ENCODE results near the gene WIPF2.

The WIPF2 gene, protein sequence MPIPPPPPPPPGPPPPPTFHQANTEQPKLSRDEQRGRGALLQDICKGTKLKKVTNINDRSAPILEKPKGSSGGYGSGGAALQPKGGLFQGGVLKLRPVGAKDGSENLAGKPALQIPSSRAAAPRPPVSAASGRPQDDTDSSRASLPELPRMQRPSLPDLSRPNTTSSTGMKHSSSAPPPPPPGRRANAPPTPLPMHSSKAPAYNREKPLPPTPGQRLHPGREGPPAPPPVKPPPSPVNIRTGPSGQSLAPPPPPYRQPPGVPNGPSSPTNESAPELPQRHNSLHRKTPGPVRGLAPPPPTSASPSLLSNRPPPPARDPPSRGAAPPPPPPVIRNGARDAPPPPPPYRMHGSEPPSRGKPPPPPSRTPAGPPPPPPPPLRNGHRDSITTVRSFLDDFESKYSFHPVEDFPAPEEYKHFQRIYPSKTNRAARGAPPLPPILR

DNA sequence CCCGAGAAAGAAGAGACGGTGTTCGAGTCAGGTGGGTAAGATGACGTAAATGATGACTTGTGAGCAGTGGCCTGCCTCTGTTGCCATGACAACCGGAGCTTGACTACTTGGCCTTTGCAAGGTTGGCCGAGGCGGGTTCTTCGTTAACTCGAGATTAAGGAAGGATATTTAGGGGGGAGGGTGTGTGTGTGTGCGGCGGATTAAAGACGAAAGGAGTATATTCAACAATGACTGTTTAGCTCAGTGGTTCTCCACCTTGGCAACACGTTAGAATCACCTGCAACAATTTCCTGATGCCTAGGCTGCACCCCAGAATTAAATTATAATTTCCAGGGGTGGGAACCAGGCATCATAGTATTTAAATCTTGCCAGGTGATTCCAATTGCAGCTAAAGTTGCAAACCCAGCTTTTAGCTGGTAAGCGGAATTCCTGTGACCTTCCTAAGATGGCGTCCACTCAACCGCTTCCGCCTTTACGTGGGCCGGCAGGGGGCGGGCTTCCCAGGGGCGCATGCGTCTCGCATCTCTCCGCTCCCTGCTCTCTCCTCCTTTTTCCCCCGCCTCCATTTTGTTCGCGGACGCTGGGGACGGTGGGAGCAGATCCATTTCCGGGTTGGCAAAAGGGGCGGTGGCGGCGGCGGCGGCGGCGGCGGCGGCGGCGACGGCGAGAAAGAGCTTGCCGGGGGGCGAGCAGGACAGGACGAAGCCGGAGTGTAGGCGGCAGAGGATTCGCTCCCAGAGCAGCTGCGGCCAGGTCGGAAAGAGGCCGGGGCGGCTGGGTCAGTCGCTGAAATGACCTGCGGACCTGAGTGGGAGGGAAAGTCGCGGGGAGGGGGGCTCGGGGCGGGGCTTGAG is at the start of gene WIPF2:
WIPF2 (plus strand) TSS at position 565 of the 854 bp plus-strand sequence. CDS start 37,156 bp downstream, outside the sequence.
- DNase-seq, result peak; percentile 95

DNA sequence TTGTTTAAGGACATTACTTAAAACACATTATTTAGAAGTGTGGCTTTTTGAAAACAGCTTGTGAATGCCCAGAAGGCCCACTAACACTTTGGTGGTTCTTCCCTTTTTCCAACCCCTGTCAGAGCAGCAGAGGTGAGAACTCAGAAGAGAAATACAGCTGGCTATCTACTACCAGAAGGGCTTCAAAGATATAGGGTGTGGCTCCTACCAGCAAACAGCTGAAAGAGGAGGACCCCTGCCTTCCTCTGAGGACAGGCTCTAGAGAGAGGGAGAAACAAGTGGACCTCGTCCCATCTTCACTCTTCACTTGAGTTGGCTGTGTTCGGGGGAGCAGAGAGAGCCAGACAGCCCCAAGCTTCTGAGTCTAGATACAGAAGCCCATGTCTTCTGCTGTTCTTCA is 48.8 kb upstream of the WIPF2 start:
- no peak for DNase-seq

DNA sequence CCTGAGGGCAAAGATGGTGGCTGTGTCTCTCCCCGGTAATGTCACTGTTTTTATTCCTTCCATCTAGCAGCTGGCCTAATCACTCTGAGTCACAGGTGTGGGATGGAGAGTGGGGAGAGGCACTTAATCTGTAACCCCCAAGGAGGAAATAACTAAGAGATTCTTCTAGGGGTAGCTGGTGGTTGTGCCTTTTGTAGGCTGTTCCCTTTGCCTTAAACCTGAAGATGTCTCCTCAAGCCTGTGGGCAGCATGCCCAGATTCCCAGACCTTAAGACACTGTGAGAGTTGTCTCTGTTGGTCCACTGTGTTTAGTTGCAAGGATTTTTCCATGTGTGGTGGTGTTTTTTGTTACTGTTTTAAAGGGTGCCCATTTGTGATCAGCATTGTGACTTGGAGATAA is 47.4 kb upstream of the WIPF2 start:
- no peak for DNase-seq

DNA sequence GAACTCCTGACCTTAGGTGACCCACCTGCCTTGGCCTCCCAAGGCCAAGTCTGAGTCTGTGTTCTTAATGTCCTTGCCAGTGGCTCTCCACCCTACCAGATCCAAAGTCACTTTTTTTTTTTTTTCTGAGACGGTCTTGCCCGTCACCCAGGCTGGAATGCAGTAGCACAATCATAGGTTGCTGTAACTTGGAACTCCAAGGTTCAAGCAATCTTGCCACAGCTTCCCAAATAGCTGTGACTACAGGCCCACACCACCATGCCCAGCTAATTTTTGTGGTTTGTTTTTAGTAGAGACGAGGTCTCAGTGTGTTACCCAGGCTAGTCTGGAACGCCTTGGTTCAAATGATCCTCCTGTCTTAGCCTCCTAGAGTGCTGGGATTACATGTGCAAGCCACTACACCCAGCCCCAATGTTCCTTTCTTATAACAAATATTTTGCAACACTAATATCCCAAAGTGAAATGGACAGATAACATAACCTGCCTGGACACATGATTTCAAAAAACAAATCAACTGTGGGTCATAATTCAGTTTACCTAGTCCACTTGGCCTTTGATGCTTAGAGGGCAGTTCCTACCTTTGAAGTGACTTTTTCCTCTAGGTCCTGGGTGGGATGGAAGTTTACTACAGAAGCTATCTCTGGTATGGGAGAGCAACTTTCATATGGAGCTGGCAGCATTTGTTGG is 45.9 kb upstream of the WIPF2 start:
- no peak for DNase-seq

DNA sequence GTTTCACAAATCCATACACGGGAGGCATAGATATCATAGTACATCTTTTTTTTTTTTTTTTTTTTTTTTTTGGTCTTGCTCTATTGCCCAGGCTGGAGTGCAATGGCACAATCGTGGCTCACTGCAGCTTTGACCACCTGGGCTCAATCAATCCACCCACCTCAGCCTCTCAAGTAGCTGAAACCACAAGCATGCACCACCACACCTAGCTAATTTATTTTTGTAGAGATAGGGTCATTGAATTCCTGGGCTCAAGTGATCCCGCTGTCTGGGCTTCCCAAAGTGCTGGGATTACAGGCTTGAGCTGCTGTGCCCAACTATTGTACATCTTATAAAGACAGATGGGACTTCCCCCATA is 45.3 kb upstream of the WIPF2 start:
- no peak for DNase-seq

DNA sequence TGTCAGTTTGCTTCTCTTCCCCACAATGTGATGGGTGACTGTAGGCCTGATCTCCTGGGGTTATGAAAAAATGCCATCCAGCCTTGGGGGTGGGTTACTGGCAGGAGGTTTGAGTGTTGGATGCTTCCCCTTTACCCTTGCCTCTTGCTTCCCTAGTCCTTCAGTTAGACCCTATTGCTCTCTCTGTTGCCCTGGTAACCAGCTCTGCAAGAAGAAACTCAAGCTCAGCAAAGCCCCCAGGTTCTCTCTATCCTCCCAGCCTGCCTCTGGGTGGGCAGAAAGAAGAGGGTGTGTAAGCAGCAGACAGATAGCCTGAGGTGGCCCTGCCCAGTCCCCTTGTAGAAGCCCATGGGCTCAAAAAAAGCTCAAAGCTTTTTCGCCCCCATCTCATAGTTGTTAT is 44.6 kb upstream of the WIPF2 start:
- DNase-seq, result no peak

DNA sequence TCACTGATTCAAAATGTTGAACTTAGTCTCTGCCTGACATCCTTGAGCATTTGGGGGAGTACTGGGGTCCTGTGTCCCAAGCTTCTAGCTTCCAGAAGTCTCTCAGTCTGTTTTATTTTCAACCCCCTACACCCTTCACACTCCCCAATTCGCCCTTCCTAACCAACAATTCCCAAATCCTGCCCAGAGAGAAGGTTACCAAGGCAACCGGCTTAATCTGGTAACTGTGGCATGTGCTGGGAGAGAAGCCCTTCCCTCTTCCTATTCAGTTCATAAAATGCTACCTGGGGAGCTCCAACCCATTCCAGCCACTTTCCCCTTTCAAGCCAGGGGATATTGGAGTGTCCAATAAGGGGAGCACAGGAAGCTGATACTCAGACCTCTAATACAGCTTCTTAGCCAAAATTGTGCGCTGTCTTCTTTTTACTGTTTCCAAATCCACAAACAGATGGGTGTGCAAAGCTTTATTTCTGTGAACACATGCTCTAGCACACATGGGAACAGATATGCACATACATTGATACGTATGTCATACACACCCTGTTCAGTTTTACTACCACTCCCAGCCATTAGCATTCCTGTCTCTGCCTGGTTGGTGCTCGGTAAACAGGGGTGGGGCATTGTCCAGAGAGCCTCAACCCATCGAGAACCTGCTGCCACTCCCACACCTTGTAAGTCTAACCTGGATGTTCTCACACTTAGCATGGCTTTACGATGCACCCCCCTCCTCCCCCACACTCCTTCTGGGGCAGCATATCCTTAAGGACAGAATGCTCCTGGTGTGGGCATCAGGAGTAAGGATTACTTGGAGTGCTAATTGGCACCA is 43.0 kb upstream of the WIPF2 start:
- no peak for DNase-seq

DNA sequence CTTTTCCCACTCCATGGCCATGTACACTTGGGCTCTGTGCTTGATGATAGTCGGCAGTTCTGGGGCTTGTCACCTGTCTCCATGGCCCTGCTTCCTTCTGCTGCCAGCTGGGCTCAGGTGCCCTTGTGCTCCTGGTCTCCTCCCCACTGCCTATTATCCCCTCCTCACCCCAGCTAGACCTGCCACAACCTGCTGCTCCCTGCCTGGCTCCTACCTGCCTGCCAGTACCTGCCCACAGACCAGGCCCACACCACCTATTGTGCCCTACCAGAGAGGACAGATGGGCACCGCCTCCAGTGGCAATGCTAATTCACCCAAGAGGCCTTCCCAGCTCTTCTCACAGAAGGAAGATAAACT is 42.4 kb upstream of the WIPF2 start:
- no peak for DNase-seq

DNA sequence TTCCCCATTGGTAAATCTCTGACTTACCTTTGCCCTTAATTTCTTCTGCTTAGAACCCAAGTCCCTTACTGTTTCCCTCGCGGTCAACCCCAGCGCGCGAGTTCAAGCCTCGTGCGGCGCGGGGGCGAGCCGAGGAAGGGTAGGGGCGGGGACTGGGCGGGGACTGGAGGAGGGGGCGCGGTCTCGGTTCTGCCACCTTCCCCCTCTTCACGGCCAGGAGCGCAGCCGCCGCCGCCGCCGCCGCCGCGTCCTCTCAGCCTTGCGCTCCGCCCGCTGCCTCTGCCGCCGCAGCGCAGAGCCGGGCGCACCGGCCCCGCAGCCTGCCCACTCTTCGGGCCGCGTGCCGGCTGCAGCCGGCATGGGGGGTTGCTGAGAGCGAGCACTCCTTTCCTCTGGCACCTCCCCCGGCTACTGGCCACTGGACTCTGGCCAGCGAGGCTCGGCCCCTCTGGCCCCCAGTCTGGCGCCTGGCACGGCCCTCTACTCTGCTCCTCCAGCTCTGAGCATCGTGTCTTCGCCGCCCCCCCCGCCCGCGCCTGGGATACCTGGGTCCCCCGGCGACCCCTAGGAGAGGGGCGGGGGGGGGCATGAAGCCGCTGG is 41.7 kb upstream of the WIPF2 start, which contains the start of gene RAPGEFL1:
RAPGEFL1 (plus strand) TSS at position 196 of the 600 bp plus-strand sequence; CDS start at position 588, 392 bp downstream.
- peak; percentile 90 to 91 for DNase-seq

DNA sequence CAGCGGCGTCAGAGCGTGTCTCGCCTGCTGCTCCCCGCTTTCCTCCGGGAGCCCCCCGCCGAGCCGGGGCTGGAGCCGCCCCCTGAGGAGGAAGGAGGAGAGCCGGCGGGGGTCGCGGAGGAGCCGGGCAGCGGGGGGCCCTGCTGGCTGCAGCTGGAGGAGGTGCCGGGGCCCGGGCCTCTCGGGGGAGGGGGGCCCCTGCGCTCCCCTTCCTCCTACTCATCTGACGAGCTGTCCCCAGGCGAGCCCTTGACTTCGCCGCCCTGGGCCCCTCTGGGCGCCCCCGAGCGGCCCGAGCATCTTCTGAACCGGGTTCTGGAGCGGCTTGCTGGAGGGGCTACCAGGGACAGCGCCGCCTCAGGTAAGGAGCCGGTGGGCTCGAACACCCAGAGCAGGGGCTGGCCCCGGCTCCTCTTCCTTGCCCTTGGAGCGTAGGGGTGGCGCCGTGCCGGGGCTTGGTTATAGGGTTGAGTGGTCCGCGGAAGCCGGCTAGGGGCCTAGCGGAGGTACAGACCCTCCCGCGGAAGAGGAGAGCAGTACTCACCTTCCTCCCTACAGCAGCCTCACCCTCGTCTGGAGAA is 41.0 kb upstream of the WIPF2 start:
- no peak for DNase-seq

DNA sequence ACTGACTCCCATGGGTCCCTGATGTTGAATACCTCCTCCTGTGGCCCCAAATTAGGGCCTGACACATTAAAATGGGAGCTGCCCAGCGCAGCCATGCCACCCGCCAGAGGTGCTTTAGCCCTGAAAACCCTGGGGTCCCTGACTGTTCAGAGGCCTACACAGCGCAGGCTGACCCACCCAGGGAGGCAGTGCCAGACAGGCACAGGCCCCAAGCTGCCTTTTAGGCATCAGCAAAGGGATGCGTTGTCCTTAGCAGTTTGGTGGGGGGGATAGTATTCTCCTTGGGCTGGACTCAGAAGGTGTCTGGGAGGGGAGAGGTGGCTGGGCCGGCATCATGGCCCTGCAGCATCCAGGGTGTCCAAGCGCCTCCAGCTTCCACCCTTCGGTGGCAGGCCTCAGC is 40.4 kb upstream of the WIPF2 start:
- DNase-seq, result no peak

DNA sequence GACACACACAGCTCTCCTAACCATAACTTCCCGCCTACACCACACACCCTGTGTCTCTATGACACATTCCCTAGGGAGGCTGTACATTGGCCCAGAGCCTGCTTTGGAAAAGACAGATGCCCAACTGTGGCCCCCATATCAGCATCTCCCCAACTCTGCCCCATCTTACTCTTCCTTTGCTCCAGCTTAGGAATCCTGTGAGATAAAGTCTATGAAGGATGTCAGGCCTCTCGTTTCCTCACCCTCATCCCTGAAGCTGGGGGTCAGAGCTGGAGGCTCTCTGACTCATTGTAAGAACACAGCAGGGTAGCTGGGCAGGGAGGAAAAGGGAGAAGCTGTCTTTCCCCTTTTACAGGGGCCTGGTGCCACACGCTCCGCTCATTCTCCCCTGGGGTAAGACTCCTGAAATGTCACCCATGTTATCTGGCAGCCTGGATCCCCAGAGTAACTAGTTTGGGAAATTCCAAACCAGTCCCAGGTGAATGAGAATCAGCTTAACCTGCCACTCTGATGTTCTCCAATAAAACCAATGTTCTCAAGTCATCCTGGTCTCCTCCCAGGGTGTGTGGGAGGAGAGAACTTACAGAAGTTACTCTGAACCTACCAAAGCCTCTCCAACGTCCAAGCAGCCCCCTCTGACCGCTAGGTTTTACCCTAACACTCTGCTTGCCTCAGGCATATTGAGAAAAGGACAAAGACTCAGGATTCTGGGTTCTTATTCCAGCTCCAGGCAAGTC is 39.0 kb upstream of the WIPF2 start:
- no peak for DNase-seq

DNA sequence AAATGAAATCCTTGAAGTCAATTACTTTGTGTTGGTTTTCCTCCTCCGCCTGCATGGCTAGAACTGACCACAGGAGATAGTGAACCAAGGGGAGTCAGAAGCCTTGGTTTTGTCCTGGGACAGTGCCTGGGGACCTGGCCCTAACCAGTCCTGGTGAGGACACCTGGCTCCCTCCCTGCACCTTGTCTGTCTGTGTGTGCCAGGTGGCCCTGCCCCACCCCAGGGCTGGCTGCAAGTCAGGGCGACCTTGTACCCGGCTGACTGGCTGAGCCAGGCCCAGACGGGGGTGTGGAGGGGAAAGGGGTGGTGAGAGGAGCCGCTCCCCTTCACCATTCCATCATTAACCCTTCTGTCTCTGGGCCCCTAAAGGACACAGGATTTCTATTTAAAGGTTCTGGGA is 38.4 kb upstream of the WIPF2 start:
- no peak for DNase-seq

DNA sequence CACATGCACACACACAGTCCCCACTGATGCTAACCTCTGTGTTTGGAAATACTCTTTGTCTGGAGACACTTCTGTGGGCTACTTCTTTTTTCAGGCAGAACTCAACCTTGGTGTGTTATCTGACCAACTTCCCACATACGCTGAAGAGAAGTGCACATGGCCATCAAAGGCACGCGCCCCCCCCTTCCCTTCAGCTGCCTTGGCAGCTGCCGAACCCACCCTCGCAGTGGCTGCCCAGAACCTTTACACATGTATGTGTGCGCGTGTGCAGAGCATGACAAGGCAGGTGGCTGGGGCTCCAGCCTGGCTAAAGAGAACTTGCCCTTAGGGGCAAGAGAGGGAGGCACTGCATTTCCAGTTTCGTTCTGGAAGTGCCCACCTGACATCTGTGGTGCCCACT is 37.9 kb upstream of the WIPF2 start:
- DNase-seq, result no peak

DNA sequence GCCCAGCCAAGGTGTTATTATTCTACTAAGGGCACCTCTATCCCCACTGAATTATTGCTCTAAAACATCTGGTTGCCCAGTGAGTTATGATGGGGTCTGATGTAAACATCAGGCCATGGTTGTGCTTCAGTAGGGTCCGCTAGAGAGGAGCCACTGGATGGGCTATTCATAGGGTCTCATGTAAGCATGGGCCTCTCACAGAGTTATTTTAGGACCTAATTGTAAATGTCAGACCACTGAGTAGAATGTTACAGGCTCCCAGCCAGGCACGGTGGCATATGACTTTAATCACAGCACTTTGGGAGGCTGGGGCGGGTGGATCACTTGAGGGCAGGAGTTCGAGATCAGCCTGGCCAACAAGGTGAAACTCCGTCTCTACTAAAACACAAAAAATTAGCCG is 36.5 kb upstream of the WIPF2 start:
- no peak for DNase-seq

DNA sequence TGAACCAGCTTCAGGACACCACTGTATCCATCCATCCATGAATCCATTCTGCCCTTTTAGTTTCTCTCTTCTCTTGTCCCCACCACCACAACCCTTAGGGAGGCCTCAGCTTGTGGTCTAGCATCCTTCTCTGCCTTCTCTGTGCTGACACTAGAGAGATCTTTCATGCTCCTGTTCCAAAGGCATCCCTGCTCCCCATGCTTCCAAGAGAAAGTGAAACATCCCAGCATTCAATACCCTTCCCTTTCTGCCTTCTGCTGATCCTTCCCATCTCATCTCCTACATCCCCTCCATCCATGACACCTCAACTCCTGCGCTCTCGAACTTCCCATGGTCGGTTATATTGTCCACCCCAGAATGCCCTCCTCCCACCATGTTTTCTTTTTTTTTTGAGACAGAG is 31.9 kb upstream of the WIPF2 start:
- no peak for DNase-seq

DNA sequence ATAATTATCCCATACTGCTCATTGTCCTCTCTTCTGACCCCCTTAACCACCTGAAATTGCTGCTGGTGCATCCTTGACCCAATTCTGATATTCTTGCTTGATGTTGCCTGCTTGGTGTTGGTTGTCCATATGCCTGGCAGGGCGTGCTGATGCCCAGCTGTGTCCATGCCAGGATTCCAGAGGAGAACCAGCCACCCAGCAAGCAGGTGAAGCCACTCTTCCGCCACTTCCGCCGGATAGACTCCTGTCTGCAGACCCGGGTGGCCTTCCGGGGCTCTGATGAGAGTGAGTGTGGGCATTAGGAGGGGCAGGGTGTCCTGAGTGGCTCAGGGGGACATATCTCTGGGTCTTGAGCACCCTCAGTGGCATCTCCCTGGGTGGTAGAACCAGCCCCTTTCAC is 30.4 kb upstream of the WIPF2 start:
- no peak for DNase-seq

DNA sequence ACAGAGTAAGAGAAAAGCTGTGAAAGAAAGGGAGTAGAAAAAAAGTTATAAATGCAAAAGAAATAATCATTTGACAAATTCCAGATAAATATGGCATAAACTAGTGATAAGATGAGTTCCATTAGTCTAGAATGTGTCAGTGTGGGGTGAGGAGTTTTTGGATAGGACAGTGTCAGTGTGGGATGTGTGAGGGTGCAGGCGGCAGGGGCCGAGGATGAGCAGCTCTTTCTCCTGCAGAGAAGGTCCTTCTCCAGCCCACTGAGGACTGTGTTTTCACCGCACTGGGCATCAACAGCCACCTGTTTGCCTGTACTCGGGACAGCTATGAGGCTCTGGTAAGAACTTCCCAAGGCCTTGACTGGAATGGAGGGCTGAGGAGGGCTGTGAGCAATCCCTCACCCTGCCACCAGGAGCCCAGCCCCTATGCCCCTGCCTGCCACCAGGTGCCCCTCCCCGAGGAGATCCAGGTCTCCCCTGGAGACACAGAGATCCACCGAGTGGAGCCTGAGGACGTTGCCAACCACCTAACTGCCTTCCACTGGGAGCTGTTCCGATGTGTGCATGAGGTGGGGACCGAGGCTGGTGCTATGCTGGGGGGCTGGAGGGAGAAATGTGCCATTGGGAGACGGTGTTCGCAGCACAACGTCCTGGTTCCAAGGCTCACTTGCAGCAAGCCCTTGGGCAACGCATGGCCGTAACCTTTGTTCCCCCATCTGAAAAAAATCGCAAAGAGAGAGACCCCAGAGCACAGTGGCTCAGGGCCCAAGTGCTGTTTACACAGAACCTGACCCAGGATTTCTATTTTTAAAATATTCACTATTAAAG is 28.7 kb upstream of the WIPF2 start:
- peak in 1 of 2 experiments; percentile 15 for DNase-seq

DNA sequence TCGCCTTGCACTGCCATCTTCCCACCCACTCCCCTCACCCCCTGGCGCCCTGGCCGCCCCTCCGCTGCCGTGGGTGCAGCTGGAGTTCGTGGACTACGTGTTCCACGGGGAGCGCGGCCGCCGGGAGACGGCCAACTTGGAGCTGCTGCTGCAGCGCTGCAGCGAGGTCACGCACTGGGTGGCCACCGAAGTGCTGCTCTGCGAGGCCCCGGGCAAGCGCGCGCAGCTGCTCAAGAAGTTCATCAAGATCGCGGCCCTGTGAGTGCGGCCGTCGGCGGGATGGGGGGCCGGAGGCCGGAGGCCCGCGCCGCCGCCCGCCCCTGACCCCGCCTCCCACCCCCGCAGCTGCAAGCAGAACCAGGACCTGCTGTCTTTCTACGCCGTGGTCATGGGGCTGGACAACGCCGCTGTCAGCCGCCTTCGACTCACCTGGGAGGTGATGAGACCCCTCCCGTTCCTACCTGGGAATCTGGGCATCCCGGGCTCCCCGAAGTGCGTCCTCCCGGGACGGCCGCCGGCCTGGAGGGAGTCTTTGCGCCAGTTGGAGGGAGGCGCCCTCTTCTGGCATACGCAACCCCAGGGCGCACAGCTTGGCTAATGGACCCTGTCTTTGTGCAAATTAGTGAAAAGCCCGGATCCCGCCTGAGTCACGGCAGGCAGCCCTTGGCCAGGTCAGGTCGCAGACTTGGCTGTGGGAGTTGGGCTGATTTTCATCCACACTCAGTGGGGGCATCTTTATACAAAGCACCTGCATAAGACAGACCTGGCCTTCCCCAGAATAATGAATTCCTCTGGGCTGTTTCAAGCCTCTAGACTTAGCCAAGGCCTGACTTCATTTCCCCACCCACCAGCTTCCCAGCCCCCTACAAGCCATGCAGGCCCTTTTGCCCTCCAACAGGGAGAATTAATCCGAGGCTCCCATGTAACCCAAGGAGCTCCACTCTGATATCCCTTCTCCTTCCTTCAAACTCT is 27.6 kb upstream of the WIPF2 start:
- DNase-seq, result peak; percentile 52 to 54

Measured in activated CD4-positive, alpha-beta T cell treated with anti-CD3 and anti-CD28 coated beads, Interleukin-2, amount 50 U/mL, for 4 hours (primary cell).